HepG2 (cell line): Measurements from ENCODE around the gene RUNX2. TPM values are rescaled to one million over a fixed set of nuclear protein-coding genes. Genes with fewer than 3 reads are reported as not detected.

ENCODE experiments used
- ATAC-seq: fragments of 200-7000 bp; cut with Tn5 transposase; 3 replicates; pipeline ENCODE4 v1.9.1; 2020; ENCODE audit warnings: mild to moderate bottlenecking, moderate library complexity
- BruUV-seq: library from RNA; stranded (reverse); fragments of 400-500 nt; replicated peaks from 2 replicates; lab custom pipeline; 2021; lab: Mats Ljungman, UMichigan
- CTCF ChIA-PET: fragments of 300-600 bp; formaldehyde crosslinking; extraction: SDS; loops from one replicate; lab custom pipeline; 2021; ENCODE audit warnings: low total read pairs, inconsistent platforms, low intra/inter-chr PET ratio; lab: Yijun Ruan, JAX
- POLR2A ChIA-PET: fragments of 350-600 bp; sonication (Branson Sonifier 250); formaldehyde crosslinking; loops from one replicate; lab custom pipeline; 2020; ENCODE audit warnings: antibody characterized with exemption, inconsistent platforms; lab: Yijun Ruan, JAX
- DNase-seq: peaks from one replicate; pipeline ENCODE4 v3.0.0-alpha.2; 2015; ENCODE audit warnings: low spot score
- FAIRE-seq: peaks from 3 replicates; lab custom pipeline; 2011; peaks lifted over from hg19 to GRCh38; lab: Jason Lieb, UNC
- H2AFZ ChIP-seq: one replicate; pipeline ENCODE4 v1.6.1; 2011; ENCODE audit warnings: low read length, inconsistent platforms
- H3K27ac ChIP-seq: fragments of 300-600 bp; 3 replicates; pipeline ENCODE4 v1.8.0; 2011; ENCODE audit warnings: mixed run types, mild to moderate bottlenecking, mixed read lengths, low read length, inconsistent platforms; ENCODE audit not compliant: insufficient read depth; ENCODE audit errors: extremely low read length
- H3K27me3 ChIP-seq, 2 experiments: fragments of 200-600 bp in 1 of 2; 2 replicates in 1 of 2; 3 replicates in 1 of 2; pipeline versions ENCODE4 v1.6.0 to v1.8.0; 2011; ENCODE audit warnings: low read length in 2 of 2, mild to moderate bottlenecking in 2 of 2, moderate library complexity in 2 of 2, inconsistent platforms in 1 of 2; ENCODE audit not compliant: insufficient read depth in 2 of 2, control insufficient read depth in 1 of 2
- H3K36me3 ChIP-seq, 2 experiments: fragments of 200-600 bp in 1 of 2; replicated peaks in 1 of 2; 2 replicates in 1 of 2; 3 replicates in 1 of 2; pipeline versions ENCODE4 v1.5.1 to v1.8.0; 2011; ENCODE audit warnings: low read length in 2 of 2, inconsistent platforms in 1 of 2; ENCODE audit not compliant: insufficient read depth in 2 of 2, control insufficient read depth in 1 of 2
- H3K4me1 ChIP-seq: 2 replicates; pipeline ENCODE4 v1.5.1; 2012; ENCODE audit warnings: low read length, inconsistent platforms; ENCODE audit not compliant: insufficient read depth
- H3K4me2 ChIP-seq: 2 replicates; pipeline ENCODE4 v1.6.0; 2011; ENCODE audit warnings: low read depth, low read length, inconsistent platforms
- H3K4me3 ChIP-seq, 3 experiments: fragments of 200-600 bp in 1 of 3; sonication (generic), shearing (Covaris generic) in 1 of 3; replicated peaks in 1 of 3; 2 replicates each; pipeline ENCODE4 v1.5.1; 2011 to 2016; ENCODE audit warnings: low read length in 3 of 3, inconsistent platforms in 2 of 3, low read depth in 2 of 3, mild to moderate bottlenecking in 2 of 3, control low read depth in 1 of 3, mixed read lengths in 1 of 3; ENCODE audit not compliant: insufficient read depth in 1 of 3
- H3K79me2 ChIP-seq: one replicate; pipeline ENCODE4 v1.6.1; 2011; ENCODE audit warnings: low read length, inconsistent platforms; ENCODE audit not compliant: insufficient read depth
- H3K9ac ChIP-seq: 2 replicates; pipeline ENCODE4 v1.6.0; 2011; ENCODE audit warnings: mild to moderate bottlenecking, low read depth, low read length, inconsistent platforms; ENCODE audit not compliant: insufficient read depth
- H3K9me3 ChIP-seq: 2 replicates; pipeline ENCODE4 v1.5.1; 2012; ENCODE audit warnings: mild to moderate bottlenecking, low read length
- H4K20me1 ChIP-seq: 2 replicates; pipeline ENCODE4 v1.6.0; 2011; ENCODE audit warnings: inconsistent platforms, mild to moderate bottlenecking, low read length, moderate library complexity; ENCODE audit not compliant: insufficient read depth
- CREB1 ChIP-seq, 2 experiments: fragments of 450-650 bp in 1 of 2; IDR thresholded peaks; 2 replicates each; pipeline ENCODE4 v1.6.1; 2016 to 2017; ENCODE audit warnings: control low read depth in 1 of 2, mild to moderate bottlenecking in 1 of 2, missing compliant biosample characterization in 1 of 2, missing genetic modification characterization in 1 of 2
- GATAD1 ChIP-seq: IDR thresholded peaks from 2 replicates; pipeline ENCODE4 v1.6.1; 2016; ENCODE audit warnings: missing genetic modification reagents, missing compliant biosample characterization
- PAXIP1 ChIP-seq: sonication (generic); formaldehyde crosslinking; conservative IDR thresholded peaks from 2 replicates; pipeline ENCODE4 v1.4.0; 2020; ENCODE audit warnings: mild to moderate bottlenecking, missing genetic modification reagents, moderate library complexity
- THAP11 ChIP-seq: IDR thresholded peaks from 2 replicates; pipeline ENCODE4 v1.6.1; 2016; ENCODE audit warnings: missing biosample characterization, missing genetic modification reagents
- ZNF143 ChIP-seq: sonication (generic); formaldehyde crosslinking; IDR thresholded peaks from 2 replicates; pipeline ENCODE4 v1.4.0; 2020; ENCODE audit warnings: missing genetic modification reagents
- ZNF564 ChIP-seq: sonication (generic); formaldehyde crosslinking; IDR thresholded peaks from 2 replicates; pipeline ENCODE4 v1.8.1; 2023; ENCODE audit warnings: mild to moderate bottlenecking, missing genetic modification reagents
- ZNF749 ChIP-seq: sonication (generic); formaldehyde crosslinking; IDR thresholded peaks from 2 replicates; pipeline ENCODE4 v1.8.0; 2022; ENCODE audit warnings: mild to moderate bottlenecking, missing genetic modification reagents, moderate library complexity, borderline replicate concordance
- ZNF839 ChIP-seq: sonication (generic); formaldehyde crosslinking; IDR thresholded peaks from 2 replicates; pipeline ENCODE4 v1.4.0; 2020; ENCODE audit warnings: missing genetic modification reagents, mild to moderate bottlenecking, borderline replicate concordance
- WGBS: methylation state at CpG from one replicate; pipeline ENCODE4 v1.1.6; 2017; ENCODE audit warnings: low lambda C conversion rate; 5-methylcytosine and 5-hydroxymethylcytosine counted together
- in situ Hi-C: cut with HindIII; loops from 2 replicates; pipeline ENCODE4 v1.10.0; 2017; ENCODE audit warnings: low pct_unique_long_range_greater_than_20kb; ENCODE audit not compliant: extremely low pct_ligation_motif_present
- intact Hi-C: fragments of 100-400 bp; cut with micrococcal nuclease; formaldehyde crosslinking; loops from one replicate; pipeline ENCODE4 v1.10.0; 2022; ENCODE audit not compliant: unreplicated experiment
- polyA plus RNA-seq, 8 experiments: library from polyadenylated mRNA; depleted of rRNA in 3 of 8; stranded (reverse) in 7 of 8; unstranded in 1 of 8; fragments of >200 nt; fragmentation: Illumina TruSeq in 4 of 8; extraction: Trizol in 4 of 8; gene quantifications; 2 replicates each; pipeline versions ENCODE4 v1.2.1 to v1.2.3, GENCODE V29; 2011 to 2016; ENCODE audit warnings: low read depth in 4 of 8, missing spikeins in 1 of 8, mixed read lengths in 1 of 8; ENCODE audit not compliant: insufficient read depth in 1 of 8
- total RNA-seq, 5 experiments: library from RNA; depleted of rRNA; stranded (reverse); fragments of >200 nt; fragmentation: Illumina TruSeq; extraction: Trizol; gene quantifications; 2 replicates each; pipeline ENCODE4 v1.2.3, GENCODE V29; 2016; ENCODE audit warnings: low read depth in 1 of 5
- TF ChIP-seq, protein P1 (sequence below): sonication (generic); formaldehyde crosslinking; IDR thresholded peaks from 2 replicates; pipeline ENCODE4 v1.5.0; 2020; ENCODE audit warnings: mild to moderate bottlenecking, missing genetic modification reagents

Gene RUNX2
- total and polyA plus RNA-seq, 2 of the 13 experiments (the other 11 are each of a cell fraction or from before 2014, with no cell fraction given), result not detected

DNA sequence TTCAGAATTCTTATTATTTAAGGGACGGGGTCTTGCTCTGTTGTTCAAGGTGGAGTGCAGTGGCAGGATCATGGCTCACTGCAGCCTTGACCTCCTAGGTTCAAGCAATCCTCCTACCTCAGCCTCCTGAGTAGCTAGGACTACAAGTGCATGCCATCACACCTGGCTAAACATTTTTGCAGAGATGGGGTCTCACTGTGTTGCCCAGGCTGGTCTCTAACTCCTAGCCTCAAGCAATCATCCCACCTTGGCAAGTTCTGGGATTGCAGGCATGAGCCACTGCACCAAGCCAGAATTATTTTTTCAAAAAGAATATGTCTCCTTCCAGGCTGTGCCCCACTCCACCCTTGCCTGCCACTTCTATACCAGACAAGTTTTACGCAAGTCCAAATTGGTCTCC is 239.7 kb downstream of the RUNX2 start:
- no TSS peak for BruUV-seq
- CTCF ChIA-PET, result no interaction called here
- H3K27me3 ChIP-seq, result no peaks in the 10 kb centered on the region; a peak in 1 of 5 replicates
- in situ Hi-C loops, result no loop called here
- H3K36me3 ChIP-seq, result no peaks in the 10 kb centered on the region
- peaks cover 15% of the 10 kb centered on the region for H3K4me1 ChIP-seq
- H4K20me1 ChIP-seq, result no peaks in the 10 kb centered on the region
- no peak for FAIRE-seq
- 55% methylated on average over 2 of the region's 2 CpGs for WGBS
- H3K9me3 ChIP-seq, result no peaks in the 10 kb centered on the region
- no peak for DNase-seq
- intact Hi-C loops, result no loop called here
- no peak for TF ChIP-seq THAP11 (CRISPR knock-in tag)
- no peak for TF ChIP-seq PAXIP1 (CRISPR knock-in tag)
- no peak for TF ChIP-seq ZNF143 (CRISPR knock-in tag)
- TF ChIP-seq ZNF749 (CRISPR knock-in tag), result no peak
- no peak for TF ChIP-seq ZNF839 (CRISPR knock-in tag)
- no peak for TF ChIP-seq ZNF564 (CRISPR knock-in tag)
- TF ChIP-seq GATAD1, result no peak
- TF ChIP-seq, protein P1, sequence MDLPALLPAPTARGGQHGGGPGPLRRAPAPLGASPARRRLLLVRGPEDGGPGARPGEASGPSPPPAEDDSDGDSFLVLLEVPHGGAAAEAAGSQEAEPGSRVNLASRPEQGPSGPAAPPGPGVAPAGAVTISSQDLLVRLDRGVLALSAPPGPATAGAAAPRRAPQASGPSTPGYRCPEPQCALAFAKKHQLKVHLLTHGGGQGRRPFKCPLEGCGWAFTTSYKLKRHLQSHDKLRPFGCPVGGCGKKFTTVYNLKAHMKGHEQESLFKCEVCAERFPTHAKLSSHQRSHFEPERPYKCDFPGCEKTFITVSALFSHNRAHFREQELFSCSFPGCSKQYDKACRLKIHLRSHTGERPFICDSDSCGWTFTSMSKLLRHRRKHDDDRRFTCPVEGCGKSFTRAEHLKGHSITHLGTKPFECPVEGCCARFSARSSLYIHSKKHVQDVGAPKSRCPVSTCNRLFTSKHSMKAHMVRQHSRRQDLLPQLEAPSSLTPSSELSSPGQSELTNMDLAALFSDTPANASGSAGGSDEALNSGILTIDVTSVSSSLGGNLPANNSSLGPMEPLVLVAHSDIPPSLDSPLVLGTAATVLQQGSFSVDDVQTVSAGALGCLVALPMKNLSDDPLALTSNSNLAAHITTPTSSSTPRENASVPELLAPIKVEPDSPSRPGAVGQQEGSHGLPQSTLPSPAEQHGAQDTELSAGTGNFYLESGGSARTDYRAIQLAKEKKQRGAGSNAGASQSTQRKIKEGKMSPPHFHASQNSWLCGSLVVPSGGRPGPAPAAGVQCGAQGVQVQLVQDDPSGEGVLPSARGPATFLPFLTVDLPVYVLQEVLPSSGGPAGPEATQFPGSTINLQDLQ (CRISPR knock-in tag), result no peak
- TF ChIP-seq CREB1 (IDR thresholded peaks at IDR 0.05), result no peak
- TF ChIP-seq CREB1 (CRISPR knock-in tag; IDR thresholded peaks at IDR 0.05), result no peak
- no peak overlapping the region for H3K27ac ChIP-seq
- H3K4me3 ChIP-seq, result no peak overlapping the region
- no peak for ATAC-seq
- H2AFZ ChIP-seq, result no peak overlapping the region
- H3K9ac ChIP-seq, result no peak overlapping the region
- no peak overlapping the region for H3K4me2 ChIP-seq
- POLR2A ChIA-PET, result no interaction called here
- no peaks in the 10 kb centered on the region for H3K79me2 ChIP-seq
